Gastrocnemius medialis (tissue), 4 donors: Measurements from ENCODE around the gene PPIB. TPM values are rescaled to one million over a fixed set of nuclear protein-coding genes. Genes with fewer than 3 reads are reported as not detected.
"Not testable (repeated sequence)": the region's sequence is repeated elsewhere in the genome, so short reads cannot be mapped to it uniquely, and the experiment has no call there.

Source experiments
- ATAC-seq, 2 donors: fragments of 150-250 bp; one replicate each; pipeline ENCODE4 v1.9.1; 2016
- DNase-seq, 2 donors: peaks; one replicate each; pipeline ENCODE4 v3.0.0-alpha.2; 2019
- H3K27ac ChIP-seq, 4 donors: fragments of 200-600 bp; sonication (generic); 1 replicate in 1 of 4; 2 replicates in 3 of 4; pipeline ENCODE4 v1.5.1; 2016 to 2018; ENCODE audit warnings: mild to moderate bottlenecking in 2 of 4, moderate library complexity in 1 of 4
- H3K27me3 ChIP-seq, 3 donors: fragments of 200-600 bp; sonication (generic) in 2 of 3; 1 replicate in 1 of 3; 2 replicates in 2 of 3; pipeline versions ENCODE4 v1.5.1 to v1.6.0; 2016 to 2019; ENCODE audit warnings: mild to moderate bottlenecking in 1 of 3, moderate library complexity in 1 of 3
- H3K36me3 ChIP-seq, 2 donors: fragments of 200-600 bp; sonication (generic) in 1 of 2; one replicate each; pipeline ENCODE4 v1.5.1; 2017 to 2018
- H3K4me1 ChIP-seq, 2 donors: fragments of 200-600 bp; sonication (generic) in 1 of 2; one replicate each; pipeline ENCODE4 v1.5.1; 2016 to 2017; ENCODE audit warnings: mild to moderate bottlenecking in 2 of 2
- H3K4me3 ChIP-seq, 4 donors: fragments of 200-600 bp; sonication (generic) in 3 of 4; 1 replicate in 1 of 4; 2 replicates in 3 of 4; pipeline ENCODE4 v1.5.1; 2016 to 2019; ENCODE audit warnings: mild to moderate bottlenecking in 2 of 4
- H3K9me3 ChIP-seq, 3 donors: fragments of 200-600 bp; sonication (generic) in 2 of 3; 1 replicate in 1 of 3; 2 replicates in 2 of 3; pipeline ENCODE4 v1.5.1; 2016 to 2019
- CTCF ChIP-seq, 5 experiments: fragments of 450-650 bp in 3 of 5; fragments of 200-600 bp in 2 of 5; sonication (generic) in 2 of 5; IDR thresholded peaks in 4 of 5; conservative IDR thresholded peaks in 1 of 5; 1 replicate in 4 of 5; 2 replicates in 1 of 5; pipeline ENCODE4 v1.5.1; 2016 to 2019; ENCODE audit warnings: antibody characterized with exemption in 5 of 5, mild to moderate bottlenecking in 3 of 5, moderate library complexity in 3 of 5
- POLR2A ChIP-seq, 2 donors: fragments of 450-650 bp; IDR thresholded peaks; one replicate each; pipeline ENCODE4 v1.6.1; 2017; ENCODE audit warnings: antibody characterized with exemption in 2 of 2, mild to moderate bottlenecking in 2 of 2, moderate library complexity in 2 of 2
- in situ Hi-C, 4 donors: fragments of 200-750 bp; cut with MboI; loops; one replicate each; pipeline versions ENCODE4 v1.15.0 to v1.8.0; 2017; ENCODE audit warnings: low sequenced_read_pairs in 4 of 4
- intact Hi-C: fragments of 100-400 bp; cut with DNase I; formaldehyde crosslinking; loops from one replicate; pipeline ENCODE4 v1.15.1; 2023; ENCODE audit warnings: low total_unique reads
- total RNA-seq, 4 donors: library from RNA; depleted of rRNA; stranded (reverse); fragments of >200 nt; gene quantifications; one replicate each; pipeline versions ENCODE4 v1.1.0 to v1.2.3, GENCODE V29; 2016

Gene PPIB
- total RNA-seq, 4 donors from 2014 or later = 26.8 to 78.5 (median 40.2) TPM

- peaks cover 5 to 7% of the 10 kb centered on the region in 2 donors for H3K4me1 ChIP-seq
- in situ Hi-C loops (no loop called here), intact Hi-C loops (no loop called here)
- DNase-seq (no peak), ATAC-seq (no peak)
- peaks cover 0 to 94% of the 10 kb centered on the region in 2 donors for H3K36me3 ChIP-seq
- no peaks in the 10 kb centered on the region for H3K27me3 ChIP-seq
- TF ChIP-seq POLR2A (IDR thresholded peaks at IDR 0.05) = no peak
- no peak for TF ChIP-seq CTCF (IDR thresholded peaks at IDR 0.05 in 4 of 5, conservative IDR thresholded peaks at IDR 0.05 in 1 of 5)
- H3K4me3 ChIP-seq = no peak overlapping the region
- H3K9me3 ChIP-seq = no peaks in the 10 kb centered on the region
- H3K27ac ChIP-seq = no peak overlapping the region
These were observed 39.9 kb downstream of the PPIB start for GRCh38 chr15:64122936-64123351.

GRCh38 chr15:64122444-64122843 is 40.4 kb downstream of the PPIB start:
- Histone ChIP-seq H3K4me3 (no peak overlapping the region), H3K4me1 (peaks cover under 1 to 2% of the 10 kb centered on the region in 2 donors), H3K27me3 (no peaks in the 10 kb centered on the region), H3K27ac (no peak overlapping the region), H3K36me3 (peaks cover 0 to 94% of the 10 kb centered on the region in 2 donors), H3K9me3 (no peaks in the 10 kb centered on the region)
- intact Hi-C loops = no loop called here
- no peak for TF ChIP-seq POLR2A (IDR thresholded peaks at IDR 0.05)
- no peak for TF ChIP-seq CTCF (IDR thresholded peaks at IDR 0.05 in 4 of 5, conservative IDR thresholded peaks at IDR 0.05 in 1 of 5)
- DNase-seq = no peak
- in situ Hi-C loops = no loop called here
- no peak for ATAC-seq

- Histone ChIP-seq H3K27me3 (no peaks in the 10 kb centered on the region), H3K4me1 (no peaks in the 10 kb centered on the region), H3K36me3 (peaks cover 0 to 93% of the 10 kb centered on the region in 2 donors), H3K9me3 (no peaks in the 10 kb centered on the region), H3K27ac (no peak overlapping the region), H3K4me3 (no peak overlapping the region)
- DNase-seq (no peak), ATAC-seq (no peak)
- intact Hi-C loops = no loop called here
- TF ChIP-seq POLR2A (IDR thresholded peaks at IDR 0.05) = no peak
- in situ Hi-C loops = no loop called here
These were observed 41.2 kb downstream of the PPIB start for GRCh38 chr15:64121614-64122013.

GRCh38 chr15:64120322-64120721 is 42.5 kb downstream of the PPIB start:
- in situ Hi-C loops, H3K9me3 ChIP-seq, ATAC-seq, H3K27me3 ChIP-seq, H3K4me3 ChIP-seq, intact Hi-C loops, DNase-seq, H3K27ac ChIP-seq, H3K4me1 ChIP-seq: not testable (repeated sequence)
- peaks cover 0 to 94% of the 10 kb centered on the region in 2 donors for H3K36me3 ChIP-seq

- in situ Hi-C loops = no loop called here
- Histone ChIP-seq H3K4me3 (no peak overlapping the region), H3K27ac (no peak overlapping the region), H3K36me3 (peaks cover 0 to 97% of the 10 kb centered on the region in 2 donors), H3K4me1 (peaks cover 2 to 4% of the 10 kb centered on the region in 2 donors), H3K9me3 (no peaks in the 10 kb centered on the region), H3K27me3 (no peaks in the 10 kb centered on the region)
- DNase-seq (no peak), ATAC-seq (no peak)
- TF ChIP-seq CTCF (IDR thresholded peaks at IDR 0.05 in 4 of 5, conservative IDR thresholded peaks at IDR 0.05 in 1 of 5) = no peak
- intact Hi-C loops = no loop called here
These were observed 44.9 kb downstream of the PPIB start for GRCh38 chr15:64117759-64118487.
